Measurements from ENCODE around the gene C3orf18.
"Not testable (repeated sequence)": the region's sequence is repeated elsewhere in the genome, so short reads cannot be mapped to it uniquely, and the experiment has no call there.

The C3orf18 gene

GRCh38 chr3:50519471-50520089 is 48.0 kb downstream of the C3orf18 start:
- peak; percentile 51 for DNase-seq

- DNase-seq, result no peak
These were observed 49.1 kb downstream of the C3orf18 start for GRCh38 chr3:50518436-50518835.

- DNase-seq, result no peak
These were observed 49.8 kb downstream of the C3orf18 start for GRCh38 chr3:50517721-50518206.

- no peak for DNase-seq
These were observed 51.1 kb downstream of the C3orf18 start for GRCh38 chr3:50516440-50516871.

GRCh38 chr3:50515565-50516439 is 51.7 kb downstream of the C3orf18 start:
- DNase-seq, result peak; percentile 34

- DNase-seq, result not testable (repeated sequence)
These were observed 54.6 kb downstream of the C3orf18 start for GRCh38 chr3:50512908-50513307.

- DNase-seq, result no peak
These were observed 55.4 kb downstream of the C3orf18 start for GRCh38 chr3:50512131-50512530.

- DNase-seq, result no peak
These were observed 57.2 kb downstream of the C3orf18 start for GRCh38 chr3:50510325-50510724.

GRCh38 chr3:50509715-50510114 is 57.8 kb downstream of the C3orf18 start:
- DNase-seq, result no peak

- DNase-seq, result no peak
These were observed 58.7 kb downstream of the C3orf18 start for GRCh38 chr3:50508821-50509220.

All from inflammatory macrophage treated with lipopolysaccharide for 4 hours (primary cell).